ENCODE results near the gene DQX1.
A peak's percentile ranks its signal among the peaks of the same experiment; 100 is the strongest.
"Not testable (repeated sequence)": the region's sequence is repeated elsewhere in the genome, so short reads cannot be mapped to it uniquely, and the experiment has no call there.

Gene DQX1

GRCh38 chr2:74474899-74475298 lies 51.1 kb downstream of the DQX1 start:
- no peak overlapping the region for H3K27ac ChIP-seq
- no peak overlapping the region for H3K4me3 ChIP-seq

GRCh38 chr2:74474481-74474880 lies 51.5 kb downstream of the DQX1 start:
- Histone ChIP-seq H3K27ac (no peak overlapping the region), H3K4me3 (no peak overlapping the region)

GRCh38 chr2:74472945-74473258 lies 53.1 kb downstream of the DQX1 start:
- peak overlapping the region; percentile 52 to 96 (median 89) for H3K27ac ChIP-seq
- H3K4me3 ChIP-seq: peak overlapping the region; percentile 54 to 75 (median 67)

- H3K27ac ChIP-seq: peak within 1 kb of the TSS; percentile 52 to 96 (median 89)
- H3K4me3 ChIP-seq: peak within 1 kb of the TSS; percentile 54 to 75 (median 67)
These were observed 53.7 kb downstream of the DQX1 start, which contains the start of gene MRPL53 for GRCh38 chr2:74472086-74472944. Gene MRPL53 (minus strand): TSS chr2:74472680. CDS start chr2:74472660, 20 bp downstream.

GRCh38 chr2:74471332-74472065 lies 54.5 kb downstream of the DQX1 start:
- peak overlapping the region; percentile 47 to 96 (median 89) for H3K27ac ChIP-seq

GRCh38 chr2:74470742-74471141 lies 55.3 kb downstream of the DQX1 start:
- H3K27ac ChIP-seq, H3K4me3 ChIP-seq: not testable (repeated sequence)

More at GRCh38 chr2:74471332-74472065, 54.5 kb downstream of the DQX1 start:
- peak overlapping the region; percentile 54 to 75 (median 67) for H3K4me3 ChIP-seq
